SK-N-SH treated with all-trans-retinoic acid at 6 μM for 48 hours (cell line): ENCODE data around the gene SFXN5.

Experiments
- ATAC-seq: fragments of 200-7000 bp; cut with Tn5 transposase; 3 replicates; pipeline ENCODE4 v1.9.1; 2020; ENCODE audit warnings: mild to moderate bottlenecking, moderate library complexity
- ARNTL ChIP-seq: fragments of 450-650 bp; formaldehyde crosslinking; IDR thresholded peaks from 2 replicates; pipeline ENCODE4 v1.5.0; 2020; ENCODE audit warnings: low read depth, mild to moderate bottlenecking, moderate library complexity, borderline replicate concordance
- BACH2 ChIP-seq: fragments of 250-450 bp; sonication (Bioruptor Pico); IDR thresholded peaks from 2 replicates; pipeline ENCODE4 v1.9.0; 2021; ENCODE audit warnings: mild to moderate bottlenecking, borderline replicate concordance
- CSDC2 ChIP-seq: fragments of 250-450 bp; sonication (Bioruptor Pico); IDR thresholded peaks from 2 replicates; pipeline ENCODE4 v1.5.0; 2020; ENCODE audit warnings: mild to moderate bottlenecking, moderate library complexity
- ESRRG ChIP-seq: fragments of 250-450 bp; sonication (Bioruptor Pico); IDR thresholded peaks from 2 replicates; pipeline ENCODE4 v1.6.1; 2021; ENCODE audit warnings: mild to moderate bottlenecking
- GLIS3 ChIP-seq: fragments of 250-450 bp; sonication (Bioruptor Pico); IDR thresholded peaks from 2 replicates; pipeline ENCODE4 v1.5.0; 2020; ENCODE audit warnings: mild to moderate bottlenecking, moderate library complexity
- ISL1 ChIP-seq: fragments of 250-450 bp; sonication (Bioruptor Pico); IDR thresholded peaks from 2 replicates; pipeline ENCODE4 v2.1.2; 2022; ENCODE audit warnings: mild to moderate bottlenecking, moderate library complexity
- PPARA ChIP-seq: fragments of 250-450 bp; sonication (Bioruptor Pico); IDR thresholded peaks from 2 replicates; pipeline ENCODE4 v1.5.0; 2020; ENCODE audit warnings: mild to moderate bottlenecking, borderline replicate concordance
- RARB ChIP-seq: fragments of 250-450 bp; sonication (Bioruptor Pico); IDR thresholded peaks from 2 replicates; pipeline ENCODE4 v1.8.0; 2021; ENCODE audit warnings: mild to moderate bottlenecking, moderate library complexity
- SNAI2 ChIP-seq: fragments of 250-450 bp; sonication (Bioruptor Pico); IDR thresholded peaks from 2 replicates; pipeline ENCODE4 v1.5.0; 2020; ENCODE audit warnings: mild to moderate bottlenecking, moderate library complexity
- TCF4 ChIP-seq: fragments of 250-450 bp; sonication (Bioruptor Pico); IDR thresholded peaks from 2 replicates; pipeline ENCODE4 v1.8.0; 2021; ENCODE audit warnings: mild to moderate bottlenecking, moderate library complexity, borderline replicate concordance
- TOX ChIP-seq: fragments of 250-450 bp; sonication (Bioruptor Pico); IDR thresholded peaks from 2 replicates; pipeline ENCODE4 v1.8.0; 2021; ENCODE audit warnings: mild to moderate bottlenecking, moderate library complexity, borderline replicate concordance
- ZC3H10 ChIP-seq: fragments of 250-450 bp; sonication (Bioruptor Pico); IDR thresholded peaks from 2 replicates; pipeline ENCODE4 v1.5.1; 2021; ENCODE audit warnings: mild to moderate bottlenecking, moderate library complexity
- ZFP3 ChIP-seq: fragments of 250-450 bp; sonication (Bioruptor Pico); IDR thresholded peaks from 2 replicates; pipeline ENCODE4 v1.5.0; 2020; ENCODE audit warnings: mild to moderate bottlenecking, moderate library complexity
- ZFP30 ChIP-seq: fragments of 450-650 bp; formaldehyde crosslinking; IDR thresholded peaks from 2 replicates; pipeline ENCODE4 v1.5.0; 2022; ENCODE audit warnings: mild to moderate bottlenecking, moderate library complexity
- ZNF70 ChIP-seq: fragments of 450-650 bp; formaldehyde crosslinking; IDR thresholded peaks from 2 replicates; pipeline ENCODE4 v1.5.0; 2020; ENCODE audit warnings: mild to moderate bottlenecking, moderate library complexity
- ZNF8 ChIP-seq: fragments of 450-650 bp; formaldehyde crosslinking; IDR thresholded peaks from 2 replicates; pipeline ENCODE4 v1.5.0; 2020; ENCODE audit warnings: mild to moderate bottlenecking, moderate library complexity
- TF ChIP-seq, protein P1 (sequence below): fragments of 250-450 bp; sonication (Bioruptor Pico); IDR thresholded peaks from 2 replicates; pipeline ENCODE4 v1.5.1; 2020; ENCODE audit warnings: low read depth, mild to moderate bottlenecking, moderate library complexity
- TF ChIP-seq, protein P2 (sequence below): fragments of 250-450 bp; sonication (Bioruptor Pico); IDR thresholded peaks from 2 replicates; pipeline ENCODE4 v1.8.0; 2021; ENCODE audit warnings: low read depth, mild to moderate bottlenecking, moderate library complexity, borderline replicate concordance
- TF ChIP-seq, protein P3 (sequence below): fragments of 250-450 bp; sonication (Bioruptor Pico); IDR thresholded peaks from 2 replicates; pipeline ENCODE4 v1.5.1; 2021; ENCODE audit warnings: mild to moderate bottlenecking, moderate library complexity
- TF ChIP-seq, protein P4 (sequence below): fragments of 250-450 bp; sonication (Bioruptor Pico); IDR thresholded peaks from 2 replicates; pipeline ENCODE4 v1.8.0; 2020; ENCODE audit warnings: mild to moderate bottlenecking, moderate library complexity, borderline replicate concordance

Gene SFXN5

DNA sequence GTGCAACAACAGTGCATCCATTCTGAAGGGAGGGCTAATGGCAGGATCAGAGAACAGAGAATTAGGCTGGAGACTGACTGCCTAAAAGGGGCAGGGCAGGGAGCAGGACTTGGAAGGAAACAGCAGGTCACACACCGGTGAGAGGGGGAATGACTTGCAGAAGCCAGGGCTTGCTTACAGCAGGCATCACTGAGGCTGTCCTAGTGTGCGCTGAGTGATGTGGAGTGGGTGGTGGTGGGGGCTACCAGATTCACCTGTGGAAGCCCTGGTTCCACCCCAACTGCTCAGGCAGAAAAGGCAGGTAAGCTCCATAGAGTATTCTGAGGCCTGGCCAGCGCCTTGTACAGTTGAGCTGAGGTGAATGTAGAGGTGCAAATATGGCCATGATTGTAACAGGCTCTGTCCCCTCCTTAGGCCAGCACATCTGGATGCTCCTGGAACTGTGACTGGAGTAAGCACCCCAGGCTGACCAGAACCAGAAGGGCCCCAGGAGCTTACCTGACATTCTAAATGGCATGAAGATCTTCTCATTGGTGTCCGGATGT is 49.4 kb downstream of the SFXN5 start (continued):
- TF ChIP-seq TOX (CRISPR knock-in tag) = no peak
- TF ChIP-seq, all 23 proteins: peak for 0

DNA sequence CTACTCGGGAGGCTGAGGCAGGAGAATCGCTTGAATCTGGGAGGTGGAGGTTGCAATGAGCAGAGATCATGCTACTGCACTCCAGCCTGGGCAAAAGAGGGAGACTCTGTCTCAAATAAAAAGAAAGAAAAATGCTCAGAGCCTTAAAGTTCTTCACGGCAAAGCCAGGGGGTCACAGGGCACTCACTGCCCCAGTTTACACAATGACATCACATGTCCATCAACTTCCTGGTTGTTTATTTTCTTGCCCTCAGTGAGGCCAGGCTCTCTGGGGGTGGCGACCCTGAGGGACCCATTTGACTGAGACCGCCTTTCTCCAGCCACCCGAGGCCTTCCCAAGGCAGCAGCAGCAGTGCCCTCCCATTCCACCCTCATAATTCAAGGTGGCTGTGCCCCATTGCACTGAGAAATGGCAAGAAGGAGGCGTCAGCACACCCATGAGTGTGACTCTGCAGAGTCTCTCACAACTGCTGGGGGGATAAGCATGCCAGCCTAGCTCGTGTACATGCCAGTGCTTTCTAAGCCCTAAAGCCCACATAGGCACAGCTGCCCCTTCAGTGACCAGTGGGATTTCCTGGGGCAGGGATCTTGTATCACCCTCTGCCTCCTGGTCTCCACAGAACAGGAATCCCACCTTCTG is 50.0 kb downstream of the SFXN5 start:
- no peak; the same call in 2 of the 3 replicates for ATAC-seq
- TF ChIP-seq ESRRG (CRISPR knock-in tag) (no peak), BACH2 (CRISPR knock-in tag) (no peak), ZFP3 (CRISPR knock-in tag) (no peak), ZNF8 (no peak), ISL1 (no peak), ZNF70 (CRISPR knock-in tag) (no peak), PPARA (CRISPR knock-in tag) (no peak), ZFP30 (CRISPR knock-in tag) (no peak), CSDC2 (CRISPR knock-in tag) (no peak), TOX (CRISPR knock-in tag) (no peak), SNAI2 (CRISPR knock-in tag) (no peak), ARNTL (CRISPR knock-in tag) (no peak), TCF4 (CRISPR knock-in tag) (no peak)
- TF ChIP-seq, protein P1, sequence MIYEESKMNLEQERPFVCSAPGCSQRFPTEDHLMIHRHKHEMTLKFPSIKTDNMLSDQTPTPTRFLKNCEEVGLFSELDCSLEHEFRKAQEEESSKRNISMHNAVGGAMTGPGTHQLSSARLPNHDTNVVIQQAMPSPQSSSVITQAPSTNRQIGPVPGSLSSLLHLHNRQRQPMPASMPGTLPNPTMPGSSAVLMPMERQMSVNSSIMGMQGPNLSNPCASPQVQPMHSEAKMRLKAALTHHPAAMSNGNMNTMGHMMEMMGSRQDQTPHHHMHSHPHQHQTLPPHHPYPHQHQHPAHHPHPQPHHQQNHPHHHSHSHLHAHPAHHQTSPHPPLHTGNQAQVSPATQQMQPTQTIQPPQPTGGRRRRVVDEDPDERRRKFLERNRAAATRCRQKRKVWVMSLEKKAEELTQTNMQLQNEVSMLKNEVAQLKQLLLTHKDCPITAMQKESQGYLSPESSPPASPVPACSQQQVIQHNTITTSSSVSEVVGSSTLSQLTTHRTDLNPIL = no peak
- TF ChIP-seq, protein P2, sequence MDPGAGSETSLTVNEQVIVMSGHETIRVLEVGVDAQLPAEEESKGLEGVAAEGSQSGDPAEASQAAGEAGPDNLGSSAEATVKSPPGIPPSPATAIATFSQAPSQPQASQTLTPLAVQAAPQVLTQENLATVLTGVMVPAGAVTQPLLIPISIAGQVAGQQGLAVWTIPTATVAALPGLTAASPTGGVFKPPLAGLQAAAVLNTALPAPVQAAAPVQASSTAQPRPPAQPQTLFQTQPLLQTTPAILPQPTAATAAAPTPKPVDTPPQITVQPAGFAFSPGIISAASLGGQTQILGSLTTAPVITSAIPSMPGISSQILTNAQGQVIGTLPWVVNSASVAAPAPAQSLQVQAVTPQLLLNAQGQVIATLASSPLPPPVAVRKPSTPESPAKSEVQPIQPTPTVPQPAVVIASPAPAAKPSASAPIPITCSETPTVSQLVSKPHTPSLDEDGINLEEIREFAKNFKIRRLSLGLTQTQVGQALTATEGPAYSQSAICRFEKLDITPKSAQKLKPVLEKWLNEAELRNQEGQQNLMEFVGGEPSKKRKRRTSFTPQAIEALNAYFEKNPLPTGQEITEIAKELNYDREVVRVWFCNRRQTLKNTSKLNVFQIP (CRISPR knock-in tag) = no peak
- TF ChIP-seq, protein P3, sequence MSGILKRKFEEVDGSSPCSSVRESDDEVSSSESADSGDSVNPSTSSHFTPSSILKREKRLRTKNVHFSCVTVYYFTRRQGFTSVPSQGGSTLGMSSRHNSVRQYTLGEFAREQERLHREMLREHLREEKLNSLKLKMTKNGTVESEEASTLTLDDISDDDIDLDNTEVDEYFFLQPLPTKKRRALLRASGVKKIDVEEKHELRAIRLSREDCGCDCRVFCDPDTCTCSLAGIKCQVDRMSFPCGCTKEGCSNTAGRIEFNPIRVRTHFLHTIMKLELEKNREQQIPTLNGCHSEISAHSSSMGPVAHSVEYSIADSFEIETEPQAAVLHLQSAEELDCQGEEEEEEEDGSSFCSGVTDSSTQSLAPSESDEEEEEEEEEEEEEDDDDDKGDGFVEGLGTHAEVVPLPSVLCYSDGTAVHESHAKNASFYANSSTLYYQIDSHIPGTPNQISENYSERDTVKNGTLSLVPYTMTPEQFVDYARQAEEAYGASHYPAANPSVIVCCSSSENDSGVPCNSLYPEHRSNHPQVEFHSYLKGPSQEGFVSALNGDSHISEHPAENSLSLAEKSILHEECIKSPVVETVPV = no peak
- TF ChIP-seq, protein P4, sequence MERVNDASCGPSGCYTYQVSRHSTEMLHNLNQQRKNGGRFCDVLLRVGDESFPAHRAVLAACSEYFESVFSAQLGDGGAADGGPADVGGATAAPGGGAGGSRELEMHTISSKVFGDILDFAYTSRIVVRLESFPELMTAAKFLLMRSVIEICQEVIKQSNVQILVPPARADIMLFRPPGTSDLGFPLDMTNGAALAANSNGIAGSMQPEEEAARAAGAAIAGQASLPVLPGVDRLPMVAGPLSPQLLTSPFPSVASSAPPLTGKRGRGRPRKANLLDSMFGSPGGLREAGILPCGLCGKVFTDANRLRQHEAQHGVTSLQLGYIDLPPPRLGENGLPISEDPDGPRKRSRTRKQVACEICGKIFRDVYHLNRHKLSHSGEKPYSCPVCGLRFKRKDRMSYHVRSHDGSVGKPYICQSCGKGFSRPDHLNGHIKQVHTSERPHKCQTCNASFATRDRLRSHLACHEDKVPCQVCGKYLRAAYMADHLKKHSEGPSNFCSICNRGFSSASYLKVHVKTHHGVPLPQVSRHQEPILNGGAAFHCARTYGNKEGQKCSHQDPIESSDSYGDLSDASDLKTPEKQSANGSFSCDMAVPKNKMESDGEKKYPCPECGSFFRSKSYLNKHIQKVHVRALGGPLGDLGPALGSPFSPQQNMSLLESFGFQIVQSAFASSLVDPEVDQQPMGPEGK (CRISPR knock-in tag) = no peak

DNA sequence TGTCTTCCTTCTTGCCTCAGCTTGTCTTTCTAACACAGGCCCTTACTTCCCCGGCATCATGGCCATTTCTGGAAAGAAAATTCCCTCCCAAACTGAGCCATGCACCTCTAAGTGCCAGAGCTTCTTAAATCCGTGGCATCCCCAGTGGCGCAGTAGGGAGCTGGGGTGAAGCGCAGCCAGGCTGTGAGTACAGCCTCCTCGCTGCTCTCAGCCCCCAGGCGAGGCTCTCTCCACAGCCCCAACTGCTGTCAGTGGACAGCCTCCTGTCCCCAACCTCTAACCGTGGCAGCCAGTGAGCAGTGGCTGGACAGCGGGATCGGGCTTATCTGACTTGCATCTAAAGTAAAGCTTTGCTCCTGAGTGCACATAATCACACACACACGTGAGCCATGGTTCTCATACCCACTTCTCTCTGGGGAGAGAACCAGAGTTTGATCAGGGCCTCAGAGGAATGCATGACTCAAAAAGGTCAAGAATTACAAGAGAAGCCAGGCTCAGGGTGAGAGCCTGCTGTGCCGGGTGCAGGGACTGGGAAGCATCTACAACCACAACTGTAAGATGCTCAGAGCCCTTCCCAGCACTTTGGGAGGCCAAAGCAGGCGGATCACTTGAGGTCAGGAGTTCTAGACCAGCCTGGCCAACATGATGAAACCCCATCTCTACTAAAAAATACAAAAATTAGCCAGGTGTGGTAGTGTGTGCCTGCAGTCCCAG is 50.7 kb downstream of the SFXN5 start:
- no peak for TF ChIP-seq SNAI2 (CRISPR knock-in tag)
- TF ChIP-seq ARNTL (CRISPR knock-in tag) = no peak
- TF ChIP-seq ISL1 = no peak
- TF ChIP-seq RARB (CRISPR knock-in tag) = no peak
- TF ChIP-seq ZC3H10 (CRISPR knock-in tag) = no peak
- TF ChIP-seq, protein P1 = no peak
- TF ChIP-seq PPARA (CRISPR knock-in tag) = no peak
- peak; percentile 47 for ATAC-seq

DNA sequence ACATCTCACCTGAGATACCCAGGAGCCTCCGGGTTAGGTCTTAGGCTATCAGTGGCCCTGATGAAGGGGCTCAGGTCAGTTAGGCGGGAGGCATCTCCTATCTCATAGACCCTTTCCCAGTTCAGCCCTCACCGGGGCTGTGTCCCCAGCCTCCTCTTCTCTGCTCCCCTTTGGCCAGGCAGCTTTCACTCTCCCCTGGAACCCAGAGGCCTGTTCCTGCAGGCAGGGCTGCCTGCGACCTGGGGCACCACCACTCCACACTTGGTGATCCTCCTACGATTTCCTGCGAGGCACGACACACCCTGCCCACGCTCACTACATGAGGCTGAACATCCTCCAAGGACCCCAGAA is 51.2 kb downstream of the SFXN5 start:
- ATAC-seq = no peak
- TF ChIP-seq, protein P1 = no peak
- TF ChIP-seq GLIS3 (CRISPR knock-in tag) = no peak
- TF ChIP-seq ISL1 = no peak
- TF ChIP-seq, protein P4 (CRISPR knock-in tag) = no peak
- no peak for TF ChIP-seq BACH2 (CRISPR knock-in tag)
- TF ChIP-seq PPARA (CRISPR knock-in tag) = no peak
- no peak for TF ChIP-seq SNAI2 (CRISPR knock-in tag)
- TF ChIP-seq ZC3H10 (CRISPR knock-in tag) = no peak
- no peak for TF ChIP-seq ZFP3 (CRISPR knock-in tag)
